HG03045 (cell line): ENCODE results near the gene APCDD1L.
"Not testable (repeated sequence)": the region's sequence is repeated elsewhere in the genome, so short reads cannot be mapped to it uniquely, and the experiment has no call there.

ENCODE experiments used
- ATAC-seq: cut with Tn5 transposase; IDR thresholded peaks from one replicate; pipeline ENCODE4 v1.9.1; 2021; ENCODE audit warnings: mild to moderate bottlenecking, moderate library complexity; ENCODE audit not compliant: unreplicated experiment

Gene APCDD1L

DNA sequence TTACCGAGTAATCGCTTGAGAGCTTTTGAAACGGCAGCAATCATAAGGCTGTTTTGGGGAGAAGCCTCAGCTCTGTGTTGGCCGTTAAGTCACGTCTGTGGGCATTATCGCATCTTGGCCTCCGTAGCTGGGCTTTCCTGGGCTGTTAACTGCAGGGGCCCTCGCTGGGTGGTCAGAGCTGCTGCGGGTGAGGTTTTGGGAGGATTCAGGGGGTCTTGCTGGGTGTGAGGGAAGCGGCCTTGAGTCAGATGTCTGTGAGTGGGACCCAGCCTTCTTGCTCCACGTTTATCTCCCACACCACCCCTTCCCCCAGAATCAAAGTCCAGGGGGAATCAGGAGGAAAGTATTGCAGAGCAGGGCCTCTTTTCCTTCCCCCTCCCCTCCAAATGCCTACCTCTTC is 3.2 kb upstream of the APCDD1L start:
- no peak for ATAC-seq

DNA sequence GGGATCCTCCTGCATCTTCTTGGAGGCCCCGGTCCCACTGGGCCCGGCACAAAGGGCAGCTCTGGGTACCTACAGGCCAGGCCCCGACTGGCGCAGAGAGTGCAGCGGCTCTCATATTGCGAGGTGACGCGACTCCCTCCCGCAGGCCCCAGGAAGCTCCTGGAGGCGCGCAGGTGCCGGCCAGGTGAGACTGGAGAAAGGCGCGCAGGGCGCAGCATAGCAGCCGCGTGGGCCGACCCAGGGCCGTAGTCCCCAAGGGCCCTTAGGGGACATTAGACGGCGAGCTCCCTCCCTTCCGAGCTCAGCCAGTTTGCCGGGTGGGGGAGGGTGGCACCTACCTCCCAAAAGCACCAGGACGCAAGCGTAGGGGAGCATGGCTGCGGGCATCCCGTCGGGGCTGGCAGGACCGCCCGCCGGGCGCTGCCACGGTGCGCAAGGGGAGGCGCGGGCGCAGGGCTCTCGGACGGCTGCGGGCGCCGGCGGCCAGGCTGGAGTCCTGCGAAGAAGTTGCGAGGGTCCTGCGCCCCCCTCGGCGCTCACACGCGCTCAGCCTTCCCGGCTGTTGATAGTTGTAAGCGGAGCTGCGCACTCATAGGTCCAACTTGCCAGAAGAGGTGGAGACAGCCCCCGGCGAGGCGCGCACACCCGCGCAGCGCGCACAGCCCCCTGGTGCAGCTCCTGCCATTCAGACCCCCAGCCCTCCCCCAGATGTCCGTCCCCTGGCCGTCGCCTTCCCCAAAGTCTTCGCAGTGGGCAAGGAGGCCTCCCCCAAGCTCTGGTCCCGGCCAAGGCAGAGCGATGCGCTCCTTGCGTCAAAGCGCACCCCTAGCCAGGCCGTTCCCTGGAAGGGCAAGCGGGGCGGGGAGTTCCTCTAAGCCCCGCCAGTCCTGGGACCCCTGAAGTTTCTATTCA is 622 bp downstream of the APCDD1L start:
- ATAC-seq: no peak

DNA sequence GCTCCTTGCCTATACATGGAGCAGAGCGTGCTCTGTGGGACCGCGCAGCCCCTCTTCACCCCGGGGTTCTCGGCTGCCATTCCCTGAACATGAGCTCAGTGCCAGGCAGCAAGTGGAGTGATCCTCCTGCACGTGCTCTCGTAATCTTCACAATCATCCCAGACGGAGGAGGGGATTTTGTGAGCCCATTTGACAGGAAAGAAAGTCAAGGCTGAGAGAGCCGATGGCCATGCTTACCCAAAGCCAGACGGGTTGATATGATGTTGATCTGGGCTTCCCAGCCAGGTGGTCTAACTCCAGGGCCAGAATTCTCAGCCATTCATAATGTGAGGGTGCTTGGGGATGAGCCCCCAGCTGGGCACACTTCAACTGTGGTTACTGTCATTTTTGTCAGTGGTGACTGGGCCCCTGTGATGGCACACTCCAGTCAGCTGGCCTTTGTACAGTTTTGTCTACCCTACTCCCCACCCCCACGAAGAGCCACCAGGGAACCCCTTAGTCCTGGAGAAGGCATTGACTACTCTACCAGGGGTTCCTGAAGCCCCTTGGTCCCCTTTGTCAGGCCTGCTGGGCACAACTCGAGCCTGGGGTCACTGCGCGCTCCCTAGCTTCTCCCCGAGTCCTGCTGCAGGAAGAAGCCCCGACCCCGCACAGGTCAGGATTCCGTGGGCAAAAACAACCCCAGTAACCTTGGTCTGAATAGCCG is 1.5 kb downstream of the APCDD1L start:
- no peak for ATAC-seq

DNA sequence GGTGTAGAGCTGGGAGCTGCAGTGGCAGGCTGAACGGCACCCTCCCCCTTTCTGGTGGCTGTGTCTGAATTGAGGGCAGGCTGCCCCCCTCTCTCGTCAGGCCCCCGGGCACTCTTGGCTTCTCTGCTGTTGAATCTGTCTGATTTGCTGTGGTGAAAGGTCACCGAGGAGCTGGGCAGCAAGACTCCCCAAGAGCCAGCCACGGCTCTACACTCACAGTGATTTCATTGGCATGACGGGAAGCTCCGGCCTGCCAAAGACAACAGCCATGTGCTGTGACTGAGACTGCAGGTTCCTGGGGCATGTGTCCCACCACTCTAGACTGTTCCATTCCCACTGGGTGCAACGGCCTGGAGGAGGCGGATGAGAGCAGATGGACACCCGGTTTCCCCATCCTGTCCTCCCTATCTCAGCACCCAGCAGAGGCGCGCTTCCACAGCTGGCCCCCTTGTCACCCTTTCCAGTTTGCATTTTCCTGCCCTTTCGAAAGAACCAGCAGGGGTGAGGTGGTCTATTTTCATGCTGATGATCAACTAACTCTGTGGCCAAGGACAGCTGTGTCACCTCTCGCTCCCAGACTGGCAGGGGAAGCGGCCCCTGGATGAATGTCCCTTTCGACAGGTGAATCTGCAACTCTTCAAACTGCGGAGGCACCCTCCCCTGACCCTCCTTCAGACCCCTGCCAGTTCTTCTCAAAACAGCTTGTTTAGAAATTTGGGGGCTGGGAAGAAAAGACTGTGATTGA is 2.2 kb downstream of the APCDD1L start:
- ATAC-seq: no peak

DNA sequence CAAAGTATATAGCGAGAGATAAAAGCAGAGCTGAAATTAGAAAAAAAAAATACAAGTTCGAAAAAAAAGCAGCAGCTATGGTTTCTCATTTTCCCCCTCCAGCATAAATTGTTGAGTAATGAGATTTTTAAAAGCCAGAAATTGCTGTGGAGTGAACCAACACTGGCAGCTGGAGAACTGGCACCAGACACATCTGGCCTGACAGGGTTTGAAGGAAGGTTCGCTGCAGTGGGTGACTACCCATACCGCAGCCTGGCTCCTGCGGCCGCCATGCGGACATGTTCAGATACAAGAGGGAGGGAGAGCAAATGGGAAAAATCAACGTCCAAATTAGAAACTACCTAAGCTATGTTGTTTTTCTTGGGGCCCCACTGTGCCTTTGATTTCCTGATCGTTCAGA is 3.3 kb downstream of the APCDD1L start:
- no peak for ATAC-seq

DNA sequence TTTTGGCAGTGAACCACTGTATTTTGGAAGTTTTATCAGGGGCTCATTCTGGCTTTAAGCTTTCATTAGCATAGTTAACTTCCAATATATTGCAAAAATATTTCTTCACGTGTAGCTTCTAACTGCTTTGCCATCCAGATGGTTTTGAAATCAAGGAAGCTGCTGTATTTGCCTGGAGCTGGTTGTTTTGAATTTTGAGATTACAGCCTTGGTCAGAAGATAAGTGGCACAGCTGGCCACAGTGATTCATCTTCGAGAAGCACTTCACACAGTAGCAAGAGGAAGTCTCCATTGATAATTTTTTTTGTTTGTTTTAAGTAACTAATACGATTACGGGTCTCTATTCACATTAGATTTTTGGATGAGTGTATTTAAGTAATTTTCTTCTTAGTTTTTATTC is 3.8 kb downstream of the APCDD1L start:
- ATAC-seq: no peak

DNA sequence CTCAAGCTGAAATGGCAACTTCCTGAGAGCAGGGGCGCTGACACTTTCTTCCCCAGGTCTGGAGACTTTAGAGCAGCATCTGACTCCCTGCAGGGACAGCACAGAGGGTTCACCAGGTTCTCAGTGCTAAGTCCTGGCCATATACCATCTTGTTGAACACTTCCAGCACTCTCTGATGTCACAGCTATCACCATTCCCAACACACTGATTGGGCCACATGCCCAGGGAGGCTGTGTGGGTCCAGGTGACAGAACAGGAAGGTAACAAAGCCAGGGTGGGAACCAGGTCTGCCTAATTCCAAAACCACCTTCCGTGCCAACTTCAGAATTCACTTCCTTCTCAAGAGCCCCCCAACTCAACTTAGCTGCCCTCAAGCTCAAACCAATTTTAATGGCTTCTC is 4.3 kb downstream of the APCDD1L start:
- ATAC-seq: no peak

DNA sequence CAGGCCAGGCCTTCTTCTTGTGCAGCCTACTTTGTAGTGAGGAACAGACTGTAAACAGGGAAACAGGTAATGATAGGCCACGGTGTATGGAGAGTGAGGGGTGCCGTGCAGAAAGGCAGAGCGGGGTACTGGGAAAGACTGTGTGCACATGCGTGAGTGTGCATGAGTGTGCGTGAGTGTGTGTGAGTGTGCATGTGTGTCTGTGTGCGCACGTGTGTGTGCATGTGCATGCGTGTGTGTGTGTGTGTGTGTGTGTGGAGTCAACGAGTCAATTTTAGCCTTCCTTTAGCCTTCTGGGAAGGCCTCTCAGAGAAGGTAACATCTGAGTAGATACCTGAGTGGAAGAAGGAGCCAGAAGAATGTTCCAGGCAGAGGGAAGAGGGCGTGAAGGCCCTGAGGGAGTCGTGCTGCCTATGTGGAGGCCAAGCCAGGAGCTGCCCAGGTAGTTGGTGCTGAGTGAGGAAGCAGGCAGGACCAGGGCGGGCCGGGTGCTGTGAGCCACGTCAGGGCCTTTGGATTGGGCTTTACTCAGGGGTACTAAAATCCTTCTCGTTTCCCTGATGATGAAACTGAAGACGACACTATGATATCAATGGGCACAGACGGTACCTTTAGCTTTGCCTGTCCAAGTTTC is 6.3 kb downstream of the APCDD1L start:
- no peak for ATAC-seq

DNA sequence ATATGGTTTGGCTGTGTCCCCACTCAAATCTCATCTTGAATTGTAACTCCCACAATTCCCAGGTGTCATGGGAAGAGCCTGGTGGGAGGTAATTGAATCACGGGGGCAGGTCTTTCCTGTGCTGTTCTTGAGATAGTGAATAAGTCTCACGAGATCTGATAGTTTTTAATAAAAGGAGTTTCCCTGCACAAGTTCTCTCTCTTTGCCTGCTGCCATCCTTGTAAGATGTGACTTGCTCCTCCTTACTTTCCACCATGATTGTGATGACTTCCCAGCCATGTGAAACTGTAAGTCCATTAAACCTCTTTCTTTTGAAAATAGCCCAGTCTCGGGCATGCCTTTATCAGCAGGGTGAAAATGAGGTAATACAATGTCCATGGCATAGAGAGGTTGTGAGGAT is 8.2 kb downstream of the APCDD1L start:
- not testable (repeated sequence) for ATAC-seq

DNA sequence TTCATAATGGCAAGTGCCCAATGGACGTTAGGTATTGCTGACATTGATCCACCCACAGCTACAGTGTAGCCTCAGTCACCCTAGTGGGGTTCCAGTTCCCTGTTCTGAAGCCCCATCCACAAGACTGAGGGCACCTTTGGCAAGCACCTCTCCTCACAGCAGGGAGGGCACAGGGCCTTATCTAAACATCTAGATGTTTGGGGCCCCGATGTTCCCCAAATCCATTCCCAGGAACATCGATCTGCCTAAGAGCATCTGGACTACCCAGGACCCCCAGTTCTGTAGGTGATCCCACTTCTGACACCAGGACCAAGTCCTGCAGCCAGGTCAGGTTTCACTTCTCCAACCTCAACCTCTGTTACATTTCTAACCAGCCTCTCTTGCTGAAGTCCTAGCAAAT is 10.6 kb downstream of the APCDD1L start:
- ATAC-seq: no peak

DNA sequence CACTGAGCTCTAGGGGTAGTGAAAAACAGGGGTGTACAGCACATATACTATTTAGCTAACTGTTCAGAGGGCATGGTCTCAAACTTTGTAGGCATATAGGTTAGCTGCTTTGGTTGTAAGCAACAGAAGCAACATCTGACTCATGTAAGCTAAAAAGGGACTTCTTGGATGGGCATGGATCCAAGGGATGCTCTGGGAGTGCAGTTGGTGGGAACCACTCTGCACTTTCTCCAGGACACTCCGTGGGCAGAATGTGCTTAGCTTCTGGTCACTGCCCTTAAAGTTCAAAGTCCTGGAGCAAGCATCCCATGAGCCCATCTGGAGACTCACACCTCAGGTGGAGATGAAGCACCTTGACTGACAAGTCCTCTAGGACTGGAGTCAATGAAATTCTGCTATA is 11.5 kb downstream of the APCDD1L start:
- ATAC-seq: no peak

DNA sequence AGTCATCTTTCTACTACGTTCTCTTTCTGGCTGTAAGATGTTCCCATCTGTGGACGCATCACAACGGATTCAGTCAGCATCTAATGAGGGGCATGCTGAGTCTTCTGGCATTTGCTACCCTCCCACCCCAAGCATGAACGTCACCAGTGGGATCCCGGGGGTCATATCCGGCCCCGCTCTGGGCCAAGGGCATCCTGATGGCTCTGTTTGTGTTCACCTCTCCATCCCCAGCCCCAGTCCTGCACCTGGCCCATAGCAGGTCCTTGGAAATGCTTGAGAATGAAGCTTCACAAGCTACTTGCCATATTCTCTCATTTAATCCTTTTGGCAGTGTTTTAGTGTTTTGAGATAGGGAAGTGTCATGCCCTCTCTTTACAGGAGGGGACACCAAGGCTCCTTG is 14.9 kb downstream of the APCDD1L start:
- ATAC-seq: no peak

DNA sequence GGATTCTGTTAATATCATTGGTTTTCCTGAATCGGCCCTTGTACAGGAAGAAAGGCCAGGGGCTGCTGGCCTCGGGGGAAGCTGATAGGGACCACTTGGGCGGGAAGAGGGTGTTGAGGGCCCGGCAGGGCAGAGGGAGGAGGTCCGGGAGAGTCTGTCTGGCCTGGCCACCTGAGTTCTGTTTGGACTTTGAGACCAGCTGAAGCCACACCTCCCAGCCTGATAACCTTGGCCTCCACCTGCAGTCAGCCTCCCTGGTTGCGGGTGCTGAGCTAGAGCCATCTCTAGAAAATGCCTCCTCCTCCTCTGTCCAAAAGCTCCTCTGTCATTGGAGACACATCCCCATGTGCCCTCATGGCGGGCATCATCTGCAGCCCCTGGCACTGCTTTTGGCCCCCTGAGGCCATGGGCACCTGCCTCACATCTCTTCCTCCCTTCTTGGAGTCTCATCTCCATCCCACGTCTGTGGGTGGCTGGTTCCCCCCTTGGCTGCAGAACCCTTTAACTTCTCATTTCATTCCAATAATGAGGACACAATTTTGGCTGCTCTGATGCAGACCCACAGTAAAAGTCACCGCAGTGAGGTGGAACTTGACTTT is 16.6 kb downstream of the APCDD1L start:
- no peak for ATAC-seq

DNA sequence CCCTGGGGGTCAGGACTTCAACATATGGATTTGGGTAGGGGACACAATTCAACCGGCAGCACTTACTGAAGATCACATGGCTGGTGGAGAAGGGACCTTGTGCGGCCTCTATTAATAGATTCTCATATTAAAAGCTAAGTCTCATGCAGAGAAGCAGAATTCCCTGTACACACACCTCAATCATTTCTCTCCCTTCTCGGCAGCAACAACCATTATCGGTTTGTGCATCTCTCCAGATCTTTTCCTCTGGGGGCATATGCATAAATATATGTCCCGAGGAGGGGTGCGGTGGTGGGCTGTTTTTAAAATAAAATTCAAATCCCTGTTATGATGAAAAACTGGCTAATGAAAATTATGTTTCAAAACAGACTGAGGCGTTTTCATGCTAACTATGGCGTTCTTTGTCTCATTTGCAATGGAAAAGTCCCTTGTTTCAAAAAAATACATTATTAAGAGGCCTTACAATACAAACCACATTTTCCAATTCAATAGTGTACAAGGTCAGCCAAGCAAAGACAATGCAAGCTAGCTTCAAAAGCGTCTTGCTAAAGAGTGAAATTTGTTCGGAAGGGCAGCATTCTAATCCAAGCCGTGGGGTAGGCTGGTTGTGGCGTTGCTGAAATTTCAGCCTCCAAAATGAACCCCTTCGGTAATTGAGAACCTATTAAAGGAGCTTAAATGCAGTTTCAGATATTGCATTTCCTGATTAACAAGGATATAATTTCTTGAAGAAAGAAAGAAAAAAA is 17.3 kb downstream of the APCDD1L start:
- no peak for ATAC-seq

DNA sequence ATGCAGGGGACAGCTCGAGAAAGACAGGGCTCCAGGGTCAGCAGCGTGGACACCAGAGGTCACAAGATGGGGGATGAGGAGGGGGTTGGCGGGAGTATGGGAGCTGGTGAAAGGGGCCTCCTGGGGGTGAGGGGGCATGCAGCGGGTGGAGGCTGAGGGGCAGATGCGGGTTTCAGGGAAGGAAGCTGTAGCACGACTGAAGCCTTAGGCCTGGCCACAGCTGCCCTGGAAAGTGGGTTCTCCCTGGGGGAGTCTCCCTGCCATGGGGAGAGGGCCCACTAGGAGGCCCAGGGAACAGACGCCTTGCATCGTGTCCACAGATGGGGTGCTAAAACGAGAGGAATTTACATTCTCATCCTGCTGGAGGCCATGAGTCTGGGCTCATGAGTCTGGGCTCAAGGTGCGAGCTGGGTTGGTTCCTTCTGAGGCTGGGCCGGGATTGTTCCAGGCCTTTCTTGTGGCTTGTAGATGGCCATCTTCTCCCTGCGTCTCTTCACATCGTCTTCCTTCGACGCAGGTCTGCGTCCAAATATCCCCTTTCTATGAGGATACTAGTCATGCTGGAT is 18.0 kb downstream of the APCDD1L start:
- no peak for ATAC-seq

DNA sequence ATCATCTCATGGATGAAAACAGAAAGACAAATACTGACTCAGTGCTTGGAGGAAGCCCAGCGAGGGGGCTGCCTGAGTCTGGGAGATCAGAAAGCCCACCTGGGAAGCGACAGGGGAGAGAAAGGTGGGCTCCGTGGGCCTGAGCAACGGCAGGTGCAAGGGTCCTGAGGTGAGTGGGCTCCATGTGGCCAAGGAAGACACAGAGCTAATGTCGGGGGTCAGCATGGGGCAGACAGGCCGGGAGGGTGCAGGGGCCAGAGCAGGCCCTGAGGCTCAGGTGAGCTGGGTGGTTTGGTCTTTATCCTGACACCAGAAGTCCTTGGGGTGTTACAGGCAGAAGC is 18.8 kb downstream of the APCDD1L start:
- ATAC-seq: no peak

DNA sequence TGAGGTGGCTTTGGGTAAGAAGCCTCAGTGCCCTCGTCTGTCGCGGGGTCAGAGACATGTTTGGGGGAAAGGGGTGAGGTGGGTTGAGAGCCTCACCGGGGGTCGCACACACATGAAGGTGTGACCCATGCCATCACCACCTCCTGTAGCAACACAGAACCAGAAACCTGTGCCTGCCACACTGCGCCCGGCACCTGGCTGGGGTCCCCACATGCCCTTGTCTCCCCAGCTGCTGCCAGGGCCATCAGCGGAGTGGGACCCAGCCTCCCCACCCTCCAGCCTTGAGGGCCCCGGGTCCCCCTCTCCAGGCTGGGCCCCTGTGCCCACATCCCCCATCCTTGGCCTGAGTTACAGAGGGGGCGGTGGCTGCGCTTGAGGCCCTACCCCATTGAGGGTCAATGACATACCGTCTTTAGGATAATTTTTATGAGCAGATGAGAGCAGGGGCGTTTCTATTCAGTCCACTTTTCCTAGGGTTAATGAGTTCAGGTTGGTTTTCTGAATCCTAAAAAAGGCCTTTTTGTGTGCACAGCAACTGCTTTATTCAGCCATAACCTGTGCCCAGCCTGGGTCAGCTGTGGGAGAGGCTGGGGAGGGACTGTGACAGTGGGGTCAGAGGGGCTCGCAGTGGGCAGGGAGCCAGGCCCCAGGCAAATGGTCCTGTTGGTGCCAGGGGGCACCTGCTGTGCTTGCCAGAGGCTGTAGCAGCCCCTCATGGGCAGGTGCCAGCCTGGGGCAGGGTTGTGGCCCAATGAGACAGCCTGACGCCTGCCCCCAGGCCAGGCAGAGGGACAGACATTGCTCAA is 19.4 kb downstream of the APCDD1L start:
- no peak for ATAC-seq

DNA sequence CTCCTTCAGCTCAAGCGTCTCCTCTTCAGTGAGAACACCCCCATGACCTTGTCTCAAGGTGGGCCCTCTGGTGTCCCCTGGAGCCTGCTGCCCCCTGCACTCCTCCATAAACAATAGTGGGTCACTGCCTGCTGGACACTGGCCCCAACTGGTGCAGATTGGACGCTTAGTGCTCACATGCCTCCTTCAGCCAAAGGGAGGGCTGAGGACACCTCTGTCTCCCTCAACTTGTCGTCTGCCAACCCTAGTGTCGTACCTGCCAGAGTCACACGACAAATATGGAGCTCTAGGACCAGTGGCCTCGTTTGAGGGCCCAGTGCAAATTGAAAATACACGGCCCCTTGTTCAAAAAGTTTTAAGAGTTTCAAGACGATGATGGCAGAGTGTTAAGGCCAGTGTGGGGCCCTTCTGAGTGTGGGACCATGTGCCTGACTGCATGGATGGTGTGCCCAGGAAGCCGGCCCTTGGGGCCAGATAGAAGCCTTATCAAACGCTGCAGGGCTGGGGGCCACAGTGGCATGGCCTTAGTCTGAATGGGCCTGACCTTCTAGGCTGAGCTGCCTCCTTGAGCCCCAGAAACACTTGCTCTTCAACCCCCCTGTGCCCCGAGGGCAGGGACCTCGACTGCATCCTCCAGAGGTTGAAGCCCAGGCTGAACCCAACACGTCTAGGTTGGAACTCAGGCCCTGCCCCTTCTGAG is 20.1 kb downstream of the APCDD1L start:
- ATAC-seq: no peak
